Measurements from ENCODE around the gene LPIN1.

DNA sequence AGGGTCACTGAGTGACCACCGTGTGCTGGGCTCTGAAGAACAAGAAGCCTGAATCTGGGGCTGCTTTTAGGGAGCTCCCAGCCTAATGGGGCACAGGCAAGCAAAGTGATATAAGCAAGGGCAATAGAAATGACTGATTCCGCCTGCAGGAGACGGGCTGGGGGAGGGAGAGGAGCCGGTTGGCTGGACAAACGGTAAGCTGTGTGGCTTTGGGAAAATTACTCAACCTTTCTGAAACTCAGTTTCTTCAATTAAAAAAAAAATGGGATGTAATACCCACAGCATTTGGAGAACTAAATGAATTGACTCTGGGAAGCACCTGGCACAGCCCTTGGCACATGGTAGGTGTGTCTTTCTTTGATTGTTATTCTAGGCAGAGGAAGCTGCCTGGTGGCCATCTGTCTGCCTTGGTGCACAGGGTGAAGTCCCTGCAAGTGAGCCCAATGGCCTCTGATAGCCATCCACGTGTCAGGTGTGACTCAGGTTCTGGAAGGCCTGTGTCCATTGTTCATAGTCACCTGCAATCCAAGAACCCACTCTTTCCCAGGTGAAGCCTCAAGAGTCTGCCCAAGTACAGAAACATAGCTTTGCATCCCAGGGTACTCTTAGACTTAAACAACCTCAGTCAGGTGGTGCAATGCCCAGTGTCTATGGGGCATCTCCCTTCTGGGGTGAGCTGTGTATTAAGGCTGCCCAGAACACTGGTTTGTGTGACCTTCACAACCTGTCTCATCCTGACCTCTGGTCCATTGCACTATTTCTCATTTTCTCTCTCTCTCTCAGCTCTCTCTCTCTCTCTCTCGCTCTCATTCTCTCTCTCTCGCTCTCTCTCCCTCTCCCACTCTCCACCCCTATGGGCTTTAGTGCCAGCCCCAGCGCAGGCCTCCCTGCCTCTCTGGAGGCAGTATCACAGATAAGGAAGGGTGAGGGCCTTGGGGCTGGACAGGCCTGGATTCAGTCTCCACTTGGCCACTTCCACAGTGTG is 46.5 kb upstream of the LPIN1 start:
- TF ChIP-seq EZH2 (IDR thresholded peaks at IDR 0.05; ENCODE audit: borderline replicate concordance, low read depth, low read length, poor library complexity, severe bottlenecking): no peak
- TF ChIP-seq, protein P1, sequence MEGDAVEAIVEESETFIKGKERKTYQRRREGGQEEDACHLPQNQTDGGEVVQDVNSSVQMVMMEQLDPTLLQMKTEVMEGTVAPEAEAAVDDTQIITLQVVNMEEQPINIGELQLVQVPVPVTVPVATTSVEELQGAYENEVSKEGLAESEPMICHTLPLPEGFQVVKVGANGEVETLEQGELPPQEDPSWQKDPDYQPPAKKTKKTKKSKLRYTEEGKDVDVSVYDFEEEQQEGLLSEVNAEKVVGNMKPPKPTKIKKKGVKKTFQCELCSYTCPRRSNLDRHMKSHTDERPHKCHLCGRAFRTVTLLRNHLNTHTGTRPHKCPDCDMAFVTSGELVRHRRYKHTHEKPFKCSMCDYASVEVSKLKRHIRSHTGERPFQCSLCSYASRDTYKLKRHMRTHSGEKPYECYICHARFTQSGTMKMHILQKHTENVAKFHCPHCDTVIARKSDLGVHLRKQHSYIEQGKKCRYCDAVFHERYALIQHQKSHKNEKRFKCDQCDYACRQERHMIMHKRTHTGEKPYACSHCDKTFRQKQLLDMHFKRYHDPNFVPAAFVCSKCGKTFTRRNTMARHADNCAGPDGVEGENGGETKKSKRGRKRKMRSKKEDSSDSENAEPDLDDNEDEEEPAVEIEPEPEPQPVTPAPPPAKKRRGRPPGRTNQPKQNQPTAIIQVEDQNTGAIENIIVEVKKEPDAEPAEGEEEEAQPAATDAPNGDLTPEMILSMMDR (conservative IDR thresholded peaks at IDR 0.05; ENCODE audit: low read depth, low read length): no peak
